Measurements from ENCODE around the gene ZNF202. TPM values are rescaled to one million over a fixed set of nuclear protein-coding genes. Genes with fewer than 3 reads are reported as not detected.
A peak's percentile ranks its signal among the peaks of the same experiment; 100 is the strongest.
"Not testable (repeated sequence)": the region's sequence is repeated elsewhere in the genome, so short reads cannot be mapped to it uniquely, and the experiment has no call there.

ZNF202 gene
- polyA plus RNA-seq (ENCODE audit: insufficient read length in 3 of 3) = 10 to 100 TPM; 16.6 to 18.2 (median 16.6) TPM

DNA sequence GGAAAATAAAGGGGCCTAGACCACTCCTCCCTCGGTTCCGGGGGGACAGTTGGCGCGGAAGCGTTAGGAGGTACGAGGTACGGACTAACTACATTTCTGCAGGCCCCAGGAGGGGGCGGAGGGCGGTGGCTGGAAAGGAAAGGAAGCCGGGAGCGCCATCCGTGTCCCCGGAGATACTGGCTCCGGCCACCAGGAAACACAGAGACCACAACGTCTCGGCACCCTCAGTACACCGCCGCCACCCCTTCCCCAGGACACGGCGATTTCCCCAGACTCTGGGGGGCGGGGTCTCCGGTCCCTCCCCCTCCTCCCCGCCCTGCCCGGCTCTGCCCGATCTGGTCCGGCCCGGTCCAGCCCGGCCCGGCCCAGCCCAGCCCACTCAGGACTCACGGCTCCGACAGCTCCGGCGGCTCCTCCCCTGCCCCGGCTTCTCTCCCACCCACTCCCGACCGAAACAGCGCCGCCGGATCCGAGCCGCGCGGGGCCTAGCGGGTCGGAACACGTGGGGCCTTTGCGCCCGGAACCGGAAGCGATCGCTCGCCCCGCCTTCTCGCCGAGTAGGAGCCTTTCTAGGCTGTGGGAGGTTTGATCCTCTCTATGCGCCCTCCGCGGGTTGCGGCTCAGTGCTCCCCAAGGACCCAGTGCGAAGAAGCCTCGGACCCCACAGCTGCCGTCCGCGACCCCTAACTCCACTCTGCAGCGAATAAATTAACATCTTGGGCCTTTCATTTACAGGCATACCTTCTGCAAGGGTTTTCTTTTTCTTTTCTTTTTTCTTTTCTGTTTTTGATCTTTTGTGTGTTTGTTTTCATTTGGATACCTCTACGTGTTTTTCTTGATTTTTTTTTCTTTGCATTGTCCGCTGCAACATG is at the start of gene ZNF202:
Gene ZNF202 (minus strand): TSS at position 502 of the 872 bp plus-strand sequence. CDS start 10,772 bp downstream, outside the sequence.
- DNase-seq (ENCODE audit: low read depth in 3 of 3, low spot score in 2 of 3) = peak; percentile 61 to 79 (median 76)

DNA sequence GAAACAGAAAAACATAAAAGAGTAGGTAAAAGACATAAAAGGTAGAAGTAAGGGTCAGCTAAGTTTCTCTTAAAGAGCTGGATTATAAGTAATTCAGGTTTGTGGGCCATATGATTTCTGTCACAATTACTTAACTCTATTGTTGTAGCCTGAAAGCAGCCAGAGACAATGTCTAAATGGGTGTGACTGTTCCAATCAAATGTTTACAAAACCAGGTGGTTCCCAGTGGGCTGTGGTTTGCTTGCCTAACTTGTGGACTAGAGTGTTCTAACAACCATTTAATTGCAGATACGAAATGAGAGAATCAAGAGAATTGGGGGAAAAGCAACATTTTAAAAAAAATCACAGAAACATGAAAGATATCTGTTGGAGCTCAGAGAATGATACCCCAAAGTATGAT is 42.1 kb upstream of the ZNF202 start:
- DNase-seq (ENCODE audit: low read depth in 3 of 3, low spot score in 2 of 3) = no peak

GRCh38 chr11:123778511-123778910 is 37.1 kb upstream of the ZNF202 start:
- no peak for DNase-seq (ENCODE audit: low read depth in 3 of 3, low spot score in 2 of 3)

GRCh38 chr11:123775715-123776549 is 34.5 kb upstream of the ZNF202 start:
- DNase-seq (ENCODE audit: low read depth in 3 of 3, low spot score in 2 of 3) = no peak

- DNase-seq (ENCODE audit: low read depth in 3 of 3, low spot score in 2 of 3) = no peak
Observed at GRCh38 chr11:123775289-123775688, 33.8 kb upstream of the ZNF202 start.

- no peak for DNase-seq (ENCODE audit: low read depth in 3 of 3, low spot score in 2 of 3)
Observed at GRCh38 chr11:123773959-123774358, 32.5 kb upstream of the ZNF202 start.

DNA sequence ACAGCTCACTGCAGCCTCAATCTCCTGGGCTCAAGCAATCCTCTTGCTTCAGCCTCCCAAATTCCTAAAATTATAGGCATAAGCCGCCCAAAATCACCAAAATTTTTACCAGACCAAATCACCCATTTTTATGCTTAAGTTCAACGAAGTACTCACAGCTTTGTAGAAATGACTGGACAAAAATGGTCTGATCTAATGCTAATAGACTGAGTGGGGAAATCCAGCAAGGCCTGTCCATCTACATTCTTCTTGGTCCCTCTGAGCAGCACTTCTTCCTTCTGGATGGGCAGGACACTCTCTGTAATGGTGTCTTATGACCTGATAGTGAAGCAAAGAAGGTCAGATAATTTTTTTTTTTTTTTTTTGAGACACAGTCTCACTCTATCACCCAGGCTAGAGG is 31.6 kb upstream of the ZNF202 start:
- DNase-seq (ENCODE audit: low read depth in 3 of 3, low spot score in 2 of 3) = no peak

- DNase-seq (ENCODE audit: low read depth in 3 of 3, low spot score in 2 of 3) = no peak
Observed at GRCh38 chr11:123771664-123772063, 30.2 kb upstream of the ZNF202 start.

DNA sequence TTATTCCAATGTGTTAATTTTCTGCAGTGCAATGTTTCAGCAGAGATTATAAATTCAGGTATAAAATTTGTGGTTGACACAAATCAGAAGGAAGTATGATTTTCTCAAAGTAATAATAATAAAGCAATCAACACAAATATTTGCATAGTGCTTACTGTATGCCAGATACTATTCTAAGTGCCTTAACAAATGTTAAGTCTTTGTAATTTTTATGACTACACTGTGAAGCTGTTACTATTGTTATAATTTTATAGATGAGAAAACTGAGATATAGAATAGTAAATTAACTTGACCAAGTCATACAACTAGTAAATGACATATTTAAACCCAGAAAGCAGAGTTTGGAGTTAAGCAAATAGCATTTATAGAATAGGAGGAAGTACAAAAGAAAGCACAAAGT is 29.3 kb upstream of the ZNF202 start:
- DNase-seq (ENCODE audit: low read depth in 3 of 3, low spot score in 2 of 3) = no peak

- no peak for DNase-seq (ENCODE audit: low read depth in 3 of 3, low spot score in 2 of 3)
Observed at GRCh38 chr11:123765601-123766000, 24.1 kb upstream of the ZNF202 start.

DNA sequence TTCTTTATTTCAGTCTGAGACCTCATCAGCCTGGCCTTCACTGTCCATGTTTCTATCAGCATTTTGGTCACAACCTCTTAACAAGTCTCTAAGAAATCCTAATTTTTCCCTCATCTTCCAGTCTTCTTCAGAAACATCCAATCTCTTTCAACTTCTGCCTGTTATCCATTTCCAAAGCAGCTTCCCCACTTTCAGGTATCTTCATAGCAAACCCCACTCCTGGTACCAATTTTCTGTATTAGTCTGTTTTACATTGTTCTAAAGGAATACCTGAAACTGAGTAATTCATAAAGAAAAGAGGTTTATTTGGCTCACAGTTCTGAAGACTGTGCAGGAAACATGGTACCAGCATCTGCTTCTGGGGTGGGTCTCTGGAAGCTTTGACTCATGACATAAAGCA is 21.0 kb upstream of the ZNF202 start:
- DNase-seq (ENCODE audit: low read depth in 3 of 3, low spot score in 2 of 3) = no peak

DNA sequence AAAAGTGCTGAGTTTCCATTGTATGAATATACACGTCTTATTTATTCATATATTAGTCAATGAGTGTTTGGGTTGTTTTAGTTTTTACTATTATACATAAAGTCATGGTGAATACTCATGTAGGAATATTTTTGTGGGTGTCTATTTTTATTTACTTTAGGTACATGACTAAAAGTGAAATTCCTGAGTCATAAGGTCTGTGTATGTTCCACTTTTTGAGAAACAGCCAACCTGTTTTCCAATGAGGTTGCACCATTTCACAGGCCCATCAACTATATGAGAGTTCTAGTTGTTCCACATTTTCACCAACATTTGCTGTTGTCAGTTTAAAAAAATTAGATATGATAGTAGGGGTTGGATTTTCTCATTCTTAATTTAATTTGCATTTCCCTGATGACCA is 19.4 kb upstream of the ZNF202 start:
- DNase-seq (ENCODE audit: low read depth in 3 of 3, low spot score in 2 of 3) = no peak

DNA sequence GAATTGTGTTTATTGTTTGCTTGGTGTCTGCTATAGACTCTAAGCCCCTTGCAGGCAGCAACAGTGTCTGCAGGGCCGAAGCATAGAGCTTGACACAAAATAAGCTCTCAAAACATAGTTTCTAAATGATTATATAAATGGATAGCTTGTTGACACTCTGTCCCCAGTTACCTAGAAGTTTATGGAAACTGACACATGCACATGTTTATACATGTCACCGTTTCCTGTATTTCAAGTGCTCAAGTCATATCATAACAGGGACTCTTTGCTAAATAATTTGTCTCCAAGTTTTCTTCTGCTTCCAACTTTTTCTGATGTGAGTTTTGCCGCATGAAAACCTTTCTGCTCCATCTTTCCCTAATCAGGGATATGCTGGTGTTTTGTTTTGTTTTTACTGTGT is 16.5 kb upstream of the ZNF202 start:
- no peak for DNase-seq (ENCODE audit: low read depth in 3 of 3, low spot score in 2 of 3)

- no peak for DNase-seq (ENCODE audit: low read depth in 3 of 3, low spot score in 2 of 3)
Observed at GRCh38 chr11:123755813-123756212, 14.4 kb upstream of the ZNF202 start.

DNA sequence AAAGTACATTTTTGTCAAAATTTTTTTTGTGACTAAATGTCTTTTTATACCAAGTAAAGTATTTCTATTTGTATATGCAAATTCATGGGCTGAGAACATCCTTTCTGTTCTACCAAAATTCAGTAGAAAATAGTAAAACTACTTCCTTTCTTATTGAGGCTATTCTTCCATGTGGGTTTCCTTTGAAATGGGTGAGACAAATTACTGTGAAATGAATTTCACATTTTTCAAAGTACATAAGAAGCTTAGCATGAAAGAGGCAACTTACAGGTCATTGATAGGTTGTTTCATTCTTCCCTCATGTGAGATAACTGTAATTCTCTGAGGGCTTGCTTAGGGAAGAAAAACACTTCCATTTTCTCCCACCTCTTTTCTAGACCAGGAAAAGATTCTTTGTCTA is 13.9 kb upstream of the ZNF202 start:
- DNase-seq (ENCODE audit: low read depth in 3 of 3, low spot score in 2 of 3) = no peak

GRCh38 chr11:123754101-123754568 is 12.7 kb upstream of the ZNF202 start, which contains the start of gene OR6X1:
TSS of gene OR6X1 (minus strand) at chr11:123754518. CDS start at chr11:123754518, 0 bp downstream.
- no peak for DNase-seq (ENCODE audit: low read depth in 3 of 3, low spot score in 2 of 3)

DNA sequence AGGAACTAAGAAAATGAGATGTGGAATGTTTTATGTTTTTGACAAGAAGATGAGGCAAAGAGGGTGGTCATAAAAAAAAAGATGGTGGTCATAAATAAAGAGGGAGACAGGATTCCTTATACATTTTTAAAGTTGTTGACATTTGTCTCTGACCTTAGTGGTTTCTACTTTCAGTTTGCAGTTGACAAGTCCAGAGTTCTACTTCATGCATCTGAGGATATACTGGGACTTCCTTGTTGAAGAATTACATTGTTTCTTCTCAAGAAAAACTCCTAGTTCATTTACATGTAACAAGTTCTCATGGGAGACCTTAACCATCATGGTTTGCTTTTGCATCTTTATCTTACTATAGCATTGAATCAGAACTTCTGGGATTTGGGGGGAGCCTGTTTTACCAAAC is 11.7 kb upstream of the ZNF202 start:
- DNase-seq (ENCODE audit: low read depth in 3 of 3, low spot score in 2 of 3) = no peak

DNA sequence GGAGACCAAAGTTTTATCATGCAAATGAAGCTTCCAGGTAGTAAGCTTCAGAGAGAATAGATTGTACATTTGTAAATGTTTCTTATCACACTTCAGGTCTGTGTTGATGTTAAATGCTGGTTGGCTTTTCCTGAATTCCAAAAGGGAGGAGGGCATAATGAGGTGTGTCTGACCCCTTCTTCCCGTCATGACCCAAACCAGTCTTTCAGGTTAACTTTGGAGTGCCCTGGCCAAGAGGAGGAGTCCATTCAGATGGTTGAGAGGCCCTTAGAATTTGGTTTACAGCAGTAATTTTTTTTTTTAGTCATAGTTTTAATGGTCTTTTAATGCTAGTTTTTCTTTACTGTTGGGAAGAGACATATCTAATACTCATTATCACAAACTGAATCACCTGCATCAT is 10.3 kb upstream of the ZNF202 start:
- no peak for DNase-seq (ENCODE audit: low read depth in 3 of 3, low spot score in 2 of 3)

- not testable (repeated sequence) for DNase-seq (ENCODE audit: low read depth in 3 of 3, low spot score in 2 of 3)
Observed at GRCh38 chr11:123748349-123748748, 6.9 kb upstream of the ZNF202 start.

- no peak for DNase-seq (ENCODE audit: low read depth in 3 of 3, low spot score in 2 of 3)
Observed at GRCh38 chr11:123745764-123746451, 4.4 kb upstream of the ZNF202 start.

DNA sequence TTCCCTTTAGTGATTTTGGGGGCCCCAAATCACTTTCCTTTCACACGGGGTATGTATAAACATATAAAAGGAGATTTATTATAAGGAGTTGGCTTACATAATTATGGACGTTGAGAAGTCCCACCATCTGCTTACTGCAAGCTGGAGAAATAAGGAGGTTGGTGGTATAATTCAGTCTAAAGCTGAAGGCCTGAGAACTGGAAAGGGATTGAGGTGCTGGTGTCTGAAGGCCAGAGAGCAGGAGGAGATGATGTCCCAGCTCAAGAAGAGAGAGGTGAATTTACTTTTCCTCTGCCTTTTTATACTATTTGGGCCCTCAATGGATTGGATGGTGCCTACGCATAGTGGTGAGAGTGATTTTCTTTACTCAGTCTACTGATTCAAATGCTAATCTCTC is 1.3 kb upstream of the ZNF202 start:
- no peak for DNase-seq (ENCODE audit: low read depth in 3 of 3, low spot score in 2 of 3)
